ENCODE data around the gene FOXN3.

GRCh38 chr14:89112720-89113119, 304.3 kb downstream of the FOXN3 start:
- TF ChIP-seq CTCF (IDR thresholded peaks at IDR 0.05; ENCODE audit: poor library complexity, severe bottlenecking) (no peak), SMC3 (conservative IDR thresholded peaks at IDR 0.05; ENCODE audit: poor library complexity) (no peak), EZH2 (IDR thresholded peaks at IDR 0.05; ENCODE audit: borderline replicate concordance, insufficient read depth, low read length, poor library complexity, severe bottlenecking) (no peak), POLR2AphosphoS5 (IDR thresholded peaks at IDR 0.05) (no peak), RAD21 (conservative IDR thresholded peaks at IDR 0.05) (no peak), EP300 (conservative IDR thresholded peaks at IDR 0.05; ENCODE audit: poor library complexity, severe bottlenecking) (no peak), TAF1 (IDR thresholded peaks at IDR 0.05; ENCODE audit: low read depth) (no peak), MXI1 (conservative IDR thresholded peaks at IDR 0.05; ENCODE audit: poor library complexity, severe bottlenecking) (no peak)
- TF ChIP-seq, protein P1, sequence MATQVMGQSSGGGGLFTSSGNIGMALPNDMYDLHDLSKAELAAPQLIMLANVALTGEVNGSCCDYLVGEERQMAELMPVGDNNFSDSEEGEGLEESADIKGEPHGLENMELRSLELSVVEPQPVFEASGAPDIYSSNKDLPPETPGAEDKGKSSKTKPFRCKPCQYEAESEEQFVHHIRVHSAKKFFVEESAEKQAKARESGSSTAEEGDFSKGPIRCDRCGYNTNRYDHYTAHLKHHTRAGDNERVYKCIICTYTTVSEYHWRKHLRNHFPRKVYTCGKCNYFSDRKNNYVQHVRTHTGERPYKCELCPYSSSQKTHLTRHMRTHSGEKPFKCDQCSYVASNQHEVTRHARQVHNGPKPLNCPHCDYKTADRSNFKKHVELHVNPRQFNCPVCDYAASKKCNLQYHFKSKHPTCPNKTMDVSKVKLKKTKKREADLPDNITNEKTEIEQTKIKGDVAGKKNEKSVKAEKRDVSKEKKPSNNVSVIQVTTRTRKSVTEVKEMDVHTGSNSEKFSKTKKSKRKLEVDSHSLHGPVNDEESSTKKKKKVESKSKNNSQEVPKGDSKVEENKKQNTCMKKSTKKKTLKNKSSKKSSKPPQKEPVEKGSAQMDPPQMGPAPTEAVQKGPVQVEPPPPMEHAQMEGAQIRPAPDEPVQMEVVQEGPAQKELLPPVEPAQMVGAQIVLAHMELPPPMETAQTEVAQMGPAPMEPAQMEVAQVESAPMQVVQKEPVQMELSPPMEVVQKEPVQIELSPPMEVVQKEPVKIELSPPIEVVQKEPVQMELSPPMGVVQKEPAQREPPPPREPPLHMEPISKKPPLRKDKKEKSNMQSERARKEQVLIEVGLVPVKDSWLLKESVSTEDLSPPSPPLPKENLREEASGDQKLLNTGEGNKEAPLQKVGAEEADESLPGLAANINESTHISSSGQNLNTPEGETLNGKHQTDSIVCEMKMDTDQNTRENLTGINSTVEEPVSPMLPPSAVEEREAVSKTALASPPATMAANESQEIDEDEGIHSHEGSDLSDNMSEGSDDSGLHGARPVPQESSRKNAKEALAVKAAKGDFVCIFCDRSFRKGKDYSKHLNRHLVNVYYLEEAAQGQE (IDR thresholded peaks at IDR 0.05; ENCODE audit: borderline replicate concordance): no peak

Data from neural cell (in vitro differentiated cells).